ENCODE data around the gene YWHAB.

DNA sequence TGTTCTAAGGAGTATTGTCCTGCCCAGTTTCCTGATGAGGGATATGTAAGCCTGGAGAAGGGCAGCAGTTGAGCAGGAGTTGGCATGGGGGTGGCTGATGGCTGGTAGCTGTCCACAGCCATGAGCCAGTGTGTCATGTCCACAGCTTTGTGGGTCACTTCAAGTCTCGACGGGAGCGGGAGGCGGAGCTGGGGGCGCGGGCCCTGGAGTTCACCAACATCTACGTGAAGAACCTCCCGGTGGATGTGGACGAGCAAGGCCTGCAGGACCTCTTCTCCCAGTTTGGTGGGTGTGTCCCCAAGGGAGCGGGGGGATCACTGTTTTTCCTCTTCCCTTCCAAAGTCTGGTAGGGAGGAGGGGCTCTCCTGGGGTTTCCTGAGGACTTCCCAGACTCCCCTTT, 33.3 kb downstream of the YWHAB start:
- TF ChIP-seq, protein P1, sequence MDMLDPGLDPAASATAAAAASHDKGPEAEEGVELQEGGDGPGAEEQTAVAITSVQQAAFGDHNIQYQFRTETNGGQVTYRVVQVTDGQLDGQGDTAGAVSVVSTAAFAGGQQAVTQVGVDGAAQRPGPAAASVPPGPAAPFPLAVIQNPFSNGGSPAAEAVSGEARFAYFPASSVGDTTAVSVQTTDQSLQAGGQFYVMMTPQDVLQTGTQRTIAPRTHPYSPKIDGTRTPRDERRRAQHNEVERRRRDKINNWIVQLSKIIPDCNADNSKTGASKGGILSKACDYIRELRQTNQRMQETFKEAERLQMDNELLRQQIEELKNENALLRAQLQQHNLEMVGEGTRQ (IDR thresholded peaks at IDR 0.05; ENCODE audit: borderline replicate concordance, low read depth, low read length), result no peak
- TF ChIP-seq JUND (IDR thresholded peaks at IDR 0.05), result no peak
- TF ChIP-seq, protein P2, sequence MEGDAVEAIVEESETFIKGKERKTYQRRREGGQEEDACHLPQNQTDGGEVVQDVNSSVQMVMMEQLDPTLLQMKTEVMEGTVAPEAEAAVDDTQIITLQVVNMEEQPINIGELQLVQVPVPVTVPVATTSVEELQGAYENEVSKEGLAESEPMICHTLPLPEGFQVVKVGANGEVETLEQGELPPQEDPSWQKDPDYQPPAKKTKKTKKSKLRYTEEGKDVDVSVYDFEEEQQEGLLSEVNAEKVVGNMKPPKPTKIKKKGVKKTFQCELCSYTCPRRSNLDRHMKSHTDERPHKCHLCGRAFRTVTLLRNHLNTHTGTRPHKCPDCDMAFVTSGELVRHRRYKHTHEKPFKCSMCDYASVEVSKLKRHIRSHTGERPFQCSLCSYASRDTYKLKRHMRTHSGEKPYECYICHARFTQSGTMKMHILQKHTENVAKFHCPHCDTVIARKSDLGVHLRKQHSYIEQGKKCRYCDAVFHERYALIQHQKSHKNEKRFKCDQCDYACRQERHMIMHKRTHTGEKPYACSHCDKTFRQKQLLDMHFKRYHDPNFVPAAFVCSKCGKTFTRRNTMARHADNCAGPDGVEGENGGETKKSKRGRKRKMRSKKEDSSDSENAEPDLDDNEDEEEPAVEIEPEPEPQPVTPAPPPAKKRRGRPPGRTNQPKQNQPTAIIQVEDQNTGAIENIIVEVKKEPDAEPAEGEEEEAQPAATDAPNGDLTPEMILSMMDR (IDR thresholded peaks at IDR 0.05), result no peak
- TF ChIP-seq, protein P3, sequence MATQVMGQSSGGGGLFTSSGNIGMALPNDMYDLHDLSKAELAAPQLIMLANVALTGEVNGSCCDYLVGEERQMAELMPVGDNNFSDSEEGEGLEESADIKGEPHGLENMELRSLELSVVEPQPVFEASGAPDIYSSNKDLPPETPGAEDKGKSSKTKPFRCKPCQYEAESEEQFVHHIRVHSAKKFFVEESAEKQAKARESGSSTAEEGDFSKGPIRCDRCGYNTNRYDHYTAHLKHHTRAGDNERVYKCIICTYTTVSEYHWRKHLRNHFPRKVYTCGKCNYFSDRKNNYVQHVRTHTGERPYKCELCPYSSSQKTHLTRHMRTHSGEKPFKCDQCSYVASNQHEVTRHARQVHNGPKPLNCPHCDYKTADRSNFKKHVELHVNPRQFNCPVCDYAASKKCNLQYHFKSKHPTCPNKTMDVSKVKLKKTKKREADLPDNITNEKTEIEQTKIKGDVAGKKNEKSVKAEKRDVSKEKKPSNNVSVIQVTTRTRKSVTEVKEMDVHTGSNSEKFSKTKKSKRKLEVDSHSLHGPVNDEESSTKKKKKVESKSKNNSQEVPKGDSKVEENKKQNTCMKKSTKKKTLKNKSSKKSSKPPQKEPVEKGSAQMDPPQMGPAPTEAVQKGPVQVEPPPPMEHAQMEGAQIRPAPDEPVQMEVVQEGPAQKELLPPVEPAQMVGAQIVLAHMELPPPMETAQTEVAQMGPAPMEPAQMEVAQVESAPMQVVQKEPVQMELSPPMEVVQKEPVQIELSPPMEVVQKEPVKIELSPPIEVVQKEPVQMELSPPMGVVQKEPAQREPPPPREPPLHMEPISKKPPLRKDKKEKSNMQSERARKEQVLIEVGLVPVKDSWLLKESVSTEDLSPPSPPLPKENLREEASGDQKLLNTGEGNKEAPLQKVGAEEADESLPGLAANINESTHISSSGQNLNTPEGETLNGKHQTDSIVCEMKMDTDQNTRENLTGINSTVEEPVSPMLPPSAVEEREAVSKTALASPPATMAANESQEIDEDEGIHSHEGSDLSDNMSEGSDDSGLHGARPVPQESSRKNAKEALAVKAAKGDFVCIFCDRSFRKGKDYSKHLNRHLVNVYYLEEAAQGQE (IDR thresholded peaks at IDR 0.05; ENCODE audit: low read depth, low read length), result no peak
- TF ChIP-seq, protein P4, sequence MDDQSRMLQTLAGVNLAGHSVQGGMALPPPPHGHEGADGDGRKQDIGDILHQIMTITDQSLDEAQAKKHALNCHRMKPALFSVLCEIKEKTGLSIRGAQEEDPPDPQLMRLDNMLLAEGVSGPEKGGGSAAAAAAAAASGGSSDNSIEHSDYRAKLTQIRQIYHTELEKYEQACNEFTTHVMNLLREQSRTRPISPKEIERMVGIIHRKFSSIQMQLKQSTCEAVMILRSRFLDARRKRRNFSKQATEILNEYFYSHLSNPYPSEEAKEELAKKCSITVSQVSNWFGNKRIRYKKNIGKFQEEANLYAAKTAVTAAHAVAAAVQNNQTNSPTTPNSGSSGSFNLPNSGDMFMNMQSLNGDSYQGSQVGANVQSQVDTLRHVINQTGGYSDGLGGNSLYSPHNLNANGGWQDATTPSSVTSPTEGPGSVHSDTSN (IDR thresholded peaks at IDR 0.05), result no peak
- no peak for TF ChIP-seq EZH2phosphoT487 (IDR thresholded peaks at IDR 0.05; ENCODE audit: borderline replicate concordance, low read depth)
- no peak for TF ChIP-seq RXRA (IDR thresholded peaks at IDR 0.05; ENCODE audit: borderline replicate concordance, low read depth)
- no peak for TF ChIP-seq MXI1 (IDR thresholded peaks at IDR 0.05; ENCODE audit: low read depth, low read length)

All from SK-N-SH (cell line).